ENCODE data around the gene MACIR. TPM values are rescaled to one million over a fixed set of nuclear protein-coding genes. Genes with fewer than 3 reads are reported as not detected.

MACIR gene
- total and polyA plus RNA-seq, 3 donors from 2014 or later = 12.8 to 21.6 (median 18.4) TPM

GRCh38 chr5:103237778-103238177 lies 20.8 kb upstream of the MACIR start:
- Histone ChIP-seq H3K27me3 (no peaks in the 10 kb centered on the region), H3K27ac (no peak overlapping the region), H3K9me3 (no peaks in the 10 kb centered on the region), H3K4me1 (no peaks in the 10 kb centered on the region), H3K36me3 (ENCODE audit: low read depth, missing control alignments) (no peaks in the 10 kb centered on the region), H3K4me3 (no peak overlapping the region)
- 94 to 100% methylated on average over 1 of the region's 1 CpG for WGBS, 2 donors
- TF ChIP-seq POLR2A (IDR thresholded peaks at IDR 0.05) = no peak
- TF ChIP-seq, protein P1, sequence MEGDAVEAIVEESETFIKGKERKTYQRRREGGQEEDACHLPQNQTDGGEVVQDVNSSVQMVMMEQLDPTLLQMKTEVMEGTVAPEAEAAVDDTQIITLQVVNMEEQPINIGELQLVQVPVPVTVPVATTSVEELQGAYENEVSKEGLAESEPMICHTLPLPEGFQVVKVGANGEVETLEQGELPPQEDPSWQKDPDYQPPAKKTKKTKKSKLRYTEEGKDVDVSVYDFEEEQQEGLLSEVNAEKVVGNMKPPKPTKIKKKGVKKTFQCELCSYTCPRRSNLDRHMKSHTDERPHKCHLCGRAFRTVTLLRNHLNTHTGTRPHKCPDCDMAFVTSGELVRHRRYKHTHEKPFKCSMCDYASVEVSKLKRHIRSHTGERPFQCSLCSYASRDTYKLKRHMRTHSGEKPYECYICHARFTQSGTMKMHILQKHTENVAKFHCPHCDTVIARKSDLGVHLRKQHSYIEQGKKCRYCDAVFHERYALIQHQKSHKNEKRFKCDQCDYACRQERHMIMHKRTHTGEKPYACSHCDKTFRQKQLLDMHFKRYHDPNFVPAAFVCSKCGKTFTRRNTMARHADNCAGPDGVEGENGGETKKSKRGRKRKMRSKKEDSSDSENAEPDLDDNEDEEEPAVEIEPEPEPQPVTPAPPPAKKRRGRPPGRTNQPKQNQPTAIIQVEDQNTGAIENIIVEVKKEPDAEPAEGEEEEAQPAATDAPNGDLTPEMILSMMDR (IDR thresholded peaks at IDR 0.05) = no peak
- DNase-seq = no peak
- intact Hi-C loops (cut with DNase I; ENCODE audit: low total_unique reads) = no loop called here

GRCh38 chr5:103243665-103244064 lies 14.9 kb upstream of the MACIR start:
- Histone ChIP-seq H3K36me3 (ENCODE audit: low read depth, missing control alignments) (no peaks in the 10 kb centered on the region), H3K4me1 (no peaks in the 10 kb centered on the region), H3K9me3 (no peaks in the 10 kb centered on the region), H3K27me3 (no peaks in the 10 kb centered on the region), H3K27ac (no peak overlapping the region), H3K4me3 (no peak overlapping the region)
- TF ChIP-seq POLR2A (IDR thresholded peaks at IDR 0.05) = no peak
- TF ChIP-seq, protein P1 (IDR thresholded peaks at IDR 0.05) = no peak
- no peak for DNase-seq
- intact Hi-C loops (cut with DNase I; ENCODE audit: low total_unique reads) = no loop called here
- 57 to 83% methylated on average over 2 of the region's 2 CpGs for WGBS, 2 donors

GRCh38 chr5:103244398-103244797 lies 14.2 kb upstream of the MACIR start:
- H3K4me3 ChIP-seq = no peak overlapping the region
- no peaks in the 10 kb centered on the region for H3K4me1 ChIP-seq
- no peaks in the 10 kb centered on the region for H3K9me3 ChIP-seq
- H3K36me3 ChIP-seq (ENCODE audit: low read depth, missing control alignments) = no peaks in the 10 kb centered on the region
- H3K27ac ChIP-seq = no peak overlapping the region
- intact Hi-C loops (cut with DNase I; ENCODE audit: low total_unique reads) = no loop called here
- no peak for DNase-seq
- no peaks in the 10 kb centered on the region for H3K27me3 ChIP-seq
- TF ChIP-seq POLR2A (IDR thresholded peaks at IDR 0.05) = no peak
- TF ChIP-seq, protein P1 (IDR thresholded peaks at IDR 0.05) = no peak

- no peaks in the 10 kb centered on the region for H3K9me3 ChIP-seq
- no peak for TF ChIP-seq POLR2A (IDR thresholded peaks at IDR 0.05)
- TF ChIP-seq, protein P1 (IDR thresholded peaks at IDR 0.05) = no peak
- H3K27me3 ChIP-seq = no peaks in the 10 kb centered on the region
- H3K36me3 ChIP-seq (ENCODE audit: low read depth, missing control alignments) = no peaks in the 10 kb centered on the region
- no peak overlapping the region for H3K27ac ChIP-seq
- DNase-seq = no peak
- 93 to 96% methylated on average over 4 of the region's 4 CpGs for WGBS, 2 donors
- intact Hi-C loops (cut with DNase I; ENCODE audit: low total_unique reads) = no loop called here
- no peak overlapping the region for H3K4me3 ChIP-seq
- H3K4me1 ChIP-seq = no peaks in the 10 kb centered on the region
Observed at GRCh38 chr5:103245761-103246160, 12.8 kb upstream of the MACIR start.

- TF ChIP-seq, protein P1 (IDR thresholded peaks at IDR 0.05) = no peak
- no peak for TF ChIP-seq POLR2A (IDR thresholded peaks at IDR 0.05)
- Histone ChIP-seq H3K27ac (no peak overlapping the region), H3K27me3 (no peaks in the 10 kb centered on the region), H3K4me3 (no peak overlapping the region), H3K9me3 (no peaks in the 10 kb centered on the region), H3K36me3 (ENCODE audit: low read depth, missing control alignments) (no peaks in the 10 kb centered on the region), H3K4me1 (no peaks in the 10 kb centered on the region)
- no peak for DNase-seq
- 94 to 96% methylated on average over 1 of the region's 1 CpG for WGBS, 2 donors
- intact Hi-C loops (cut with DNase I; ENCODE audit: low total_unique reads) = no loop called here
Observed at GRCh38 chr5:103247118-103247517, 11.4 kb upstream of the MACIR start.
